Mucosa of rectum (tissue), 2 donors: ENCODE results near the gene GARNL3.

Experiments used
- H3K27ac ChIP-seq, 2 donors: one replicate each; pipeline ENCODE4 v1.7.0; 2013; ENCODE audit warnings: inconsistent platforms in 2 of 2, low read depth in 2 of 2, low read length in 2 of 2
- H3K27me3 ChIP-seq, 2 donors: one replicate each; pipeline ENCODE4 v1.7.0; 2013; ENCODE audit warnings: low read length in 2 of 2; ENCODE audit not compliant: control insufficient read depth in 2 of 2, insufficient read depth in 2 of 2
- H3K36me3 ChIP-seq, 2 donors: one replicate each; pipeline ENCODE4 v1.7.0; 2013; ENCODE audit warnings: low read length in 2 of 2; ENCODE audit not compliant: control insufficient read depth in 2 of 2, insufficient read depth in 2 of 2
- H3K4me1 ChIP-seq, 2 donors: one replicate each; pipeline ENCODE4 v1.7.0; 2013; ENCODE audit warnings: low read length in 2 of 2, mild to moderate bottlenecking in 1 of 2; ENCODE audit not compliant: control insufficient read depth in 2 of 2, insufficient read depth in 2 of 2
- H3K4me3 ChIP-seq, 2 donors: one replicate each; pipeline ENCODE4 v1.7.0; 2013; ENCODE audit warnings: low read length in 2 of 2
- H3K9ac ChIP-seq, 2 donors: one replicate each; pipeline ENCODE4 v1.7.0; 2013; ENCODE audit warnings: low read length in 2 of 2, low read depth in 1 of 2, mild to moderate bottlenecking in 1 of 2
- H3K9me3 ChIP-seq, 2 donors: one replicate each; pipeline ENCODE4 v1.7.0; 2013; ENCODE audit warnings: low read length in 2 of 2; ENCODE audit not compliant: control insufficient read depth in 2 of 2
- donor health status: healthy.
- donor health status: Normal muscosa, but diverticular disease.

The GARNL3 gene

GRCh38 chr9:127423934-127424675 is 159.5 kb downstream of the GARNL3 start, which contains the start of gene ZNF79:
TSS of gene ZNF79 (plus strand) at chr9:127424382. CDS start at chr9:127424788, 406 bp downstream.
- no peaks in the 10 kb centered on the region for H3K27me3 ChIP-seq
- peak within 1 kb of the TSS; percentile 84 for H3K4me3 ChIP-seq
- H3K4me1 ChIP-seq, result peaks cover 21 to 26% of the 10 kb centered on the region in 2 donors
- no peaks in the 10 kb centered on the region for H3K9me3 ChIP-seq
- H3K36me3 ChIP-seq, result peaks cover 4 to 5% of the 10 kb centered on the region in 2 donors
- peak within 1 kb of the TSS; percentile 83 to 87 for H3K27ac ChIP-seq
- peak within 1 kb of the TSS; percentile 86 to 89 for H3K9ac ChIP-seq

GRCh38 chr9:127424676-127424999 is 160.1 kb downstream of the GARNL3 start:
- Histone ChIP-seq H3K4me1 (peaks cover 21 to 26% of the 10 kb centered on the region in 2 donors), H3K9ac (peak overlapping the region; percentile 86 to 89), H3K27me3 (no peaks in the 10 kb centered on the region), H3K27ac (peak overlapping the region; percentile 83 to 87), H3K4me3 (peak overlapping the region; percentile 84), H3K36me3 (peaks cover 4 to 5% of the 10 kb centered on the region in 2 donors), H3K9me3 (no peaks in the 10 kb centered on the region)

- no peak overlapping the region for H3K27ac ChIP-seq
- peaks cover 11 to 13% of the 10 kb centered on the region in 2 donors for H3K36me3 ChIP-seq
- no peaks in the 10 kb centered on the region for H3K27me3 ChIP-seq
- no peaks in the 10 kb centered on the region for H3K9me3 ChIP-seq
- no peak overlapping the region for H3K4me3 ChIP-seq
- H3K9ac ChIP-seq, result no peak overlapping the region
- peaks cover 21 to 26% of the 10 kb centered on the region in 2 donors for H3K4me1 ChIP-seq
Measured at GRCh38 chr9:127426756-127427155, 162.2 kb downstream of the GARNL3 start.

- Histone ChIP-seq H3K9ac (no peak overlapping the region), H3K4me3 (no peak overlapping the region), H3K27ac (no peak overlapping the region), H3K9me3 (no peaks in the 10 kb centered on the region), H3K27me3 (no peaks in the 10 kb centered on the region), H3K36me3 (peaks cover 15 to 17% of the 10 kb centered on the region in 2 donors), H3K4me1 (peaks cover 9 to 13% of the 10 kb centered on the region in 2 donors)
Measured at GRCh38 chr9:127428348-127428747, 163.8 kb downstream of the GARNL3 start.

- no peaks in the 10 kb centered on the region for H3K27me3 ChIP-seq
- peaks cover 30 to 31% of the 10 kb centered on the region in 2 donors for H3K36me3 ChIP-seq
- peaks cover 0 to 3% of the 10 kb centered on the region in 2 donors for H3K4me1 ChIP-seq
- H3K27ac ChIP-seq, result no peak overlapping the region
- H3K4me3 ChIP-seq, result no peak overlapping the region
- no peaks in the 10 kb centered on the region for H3K9me3 ChIP-seq
- no peak overlapping the region for H3K9ac ChIP-seq
Measured at GRCh38 chr9:127430415-127430814, 165.8 kb downstream of the GARNL3 start.

GRCh38 chr9:127437497-127438264 is 173.1 kb downstream of the GARNL3 start:
- no peak overlapping the region for H3K4me3 ChIP-seq
- no peaks in the 10 kb centered on the region for H3K4me1 ChIP-seq
- H3K27ac ChIP-seq, result no peak overlapping the region
- H3K27me3 ChIP-seq, result no peaks in the 10 kb centered on the region
- H3K9ac ChIP-seq, result no peak overlapping the region
- H3K36me3 ChIP-seq, result peaks cover 55 to 63% of the 10 kb centered on the region in 2 donors
- H3K9me3 ChIP-seq, result no peaks in the 10 kb centered on the region

GRCh38 chr9:127438394-127438793 is 173.8 kb downstream of the GARNL3 start:
- Histone ChIP-seq H3K9me3 (no peaks in the 10 kb centered on the region), H3K4me3 (no peak overlapping the region), H3K27me3 (no peaks in the 10 kb centered on the region), H3K4me1 (no peaks in the 10 kb centered on the region), H3K36me3 (peaks cover 50 to 58% of the 10 kb centered on the region in 2 donors), H3K9ac (no peak overlapping the region), H3K27ac (no peak overlapping the region)
